Adrenal gland (tissue), 12 donors: ENCODE measurements around the gene RNASE4. TPM values are rescaled to one million over a fixed set of nuclear protein-coding genes. Genes with fewer than 3 reads are reported as not detected.
"Not testable (repeated sequence)": the region's sequence is repeated elsewhere in the genome, so short reads cannot be mapped to it uniquely, and the experiment has no call there.

Experiments used
- DNase-seq, 7 donors: peaks; one replicate each; pipeline ENCODE4 v3.0.0-alpha.2; 2019 to 2020
- H3K27ac ChIP-seq, 5 donors: fragments of 200-600 bp; sonication (generic) in 4 of 5; 1 replicate in 3 of 5; 2 replicates in 2 of 5; pipeline versions ENCODE4 v1.5.1 to v1.8.0; 2016 to 2020; ENCODE audit warnings: mild to moderate bottlenecking in 1 of 5
- H3K27me3 ChIP-seq: fragments of 200-600 bp; 2 replicates; pipeline ENCODE4 v1.8.0; 2021
- H3K36me3 ChIP-seq, 2 donors: fragments of 200-600 bp; replicated peaks in 1 of 2; 1 replicate in 1 of 2; 2 replicates in 1 of 2; pipeline versions ENCODE4 v1.5.1 to v1.8.0; 2018 to 2022
- H3K4me1 ChIP-seq, 2 donors: fragments of 200-600 bp; replicated peaks in 1 of 2; 1 replicate in 1 of 2; 2 replicates in 1 of 2; pipeline versions ENCODE4 v1.5.1 to v1.8.0; 2018 to 2021
- H3K4me3 ChIP-seq, 4 donors: fragments of 200-600 bp; sonication (generic) in 3 of 4; one replicate each; pipeline ENCODE4 v1.5.1; 2016 to 2018
- H3K9me3 ChIP-seq, 3 donors: fragments of 200-600 bp; sonication (generic) in 1 of 3; replicated peaks in 1 of 3; 1 replicate in 2 of 3; 2 replicates in 1 of 3; pipeline versions ENCODE4 v1.5.1 to v1.8.0; 2016 to 2021
- POLR2A ChIP-seq, 2 donors: fragments of 450-650 bp; IDR thresholded peaks; one replicate each; pipeline ENCODE4 v1.6.1; 2017; ENCODE audit warnings: antibody characterized with exemption in 2 of 2, mild to moderate bottlenecking in 2 of 2, moderate library complexity in 1 of 2
- WGBS, 4 donors: extraction: QIAGEN DNeasy Blood & Tissue Kit in 2 of 4; methylation state at CpG; one replicate each; pipeline versions ENCODE4 v1.1.5 to v1.1.7; 2013 to 2017; 5-methylcytosine and 5-hydroxymethylcytosine counted together
- intact Hi-C, 2 donors: fragments of 100-400 bp; cut with DNase I; formaldehyde crosslinking; loops; one replicate each; pipeline versions ENCODE4 v1.14.1 to v1.15.0; 2022 to 2023
- polyA plus RNA-seq, 3 donors: library from polyadenylated mRNA; stranded (reverse); fragments of 200-250 nt in 2 of 3; fragments of 350-450 nt in 1 of 3; fragmentation: Illumina TruSeq in 1 of 3; extraction: RNeasy Lipid Tissue Mini Kit (QIAGEN cat#74804) in 1 of 3; gene quantifications; one replicate each; pipeline ENCODE4 v1.2.3, GENCODE V29; 2013 to 2014
- total RNA-seq, 9 donors: library from RNA; depleted of rRNA in 4 of 9; stranded (reverse); fragments of >200 nt in 4 of 9; fragments of 120-200 nt in 1 of 9; fragmentation: NEBNext Ultra II Directional in 1 of 9; extraction: Animal tissue kit (Norgen Biotek cat#: 25700) in 1 of 9; gene quantifications; one replicate each; pipeline versions ENCODE4 v1.1.0 to v1.2.4, GENCODE V29; 2013 to 2023
- TF ChIP-seq, protein P1 (sequence below), 6 experiments: fragments of 450-650 bp in 4 of 6; fragments of 200-600 bp in 2 of 6; sonication (generic) in 1 of 6; IDR thresholded peaks; 1 replicate in 5 of 6; 2 replicates in 1 of 6; pipeline versions ENCODE4 v1.5.1 to v1.8.0; 2016 to 2021; ENCODE audit warnings: antibody characterized with exemption in 6 of 6, mild to moderate bottlenecking in 2 of 6, moderate library complexity in 1 of 6
- donor health status: healthy with polysubstance abuse.
- donor health status: Bipolar disorder and iron deficiency.
- donor health status: DM: yes; HTN: yes; CAD: no.
- donor health status: DM: no; HTN: no; CAD: no.
- donor health status: DM: no; HTN: no; CAD: no.
- donor health status: DM: yes; HTN: yes; CAD: no.

RNASE4 gene
- total and polyA plus RNA-seq, 12 donors: 1.2 to 24.9 (median 7.8) TPM

DNA sequence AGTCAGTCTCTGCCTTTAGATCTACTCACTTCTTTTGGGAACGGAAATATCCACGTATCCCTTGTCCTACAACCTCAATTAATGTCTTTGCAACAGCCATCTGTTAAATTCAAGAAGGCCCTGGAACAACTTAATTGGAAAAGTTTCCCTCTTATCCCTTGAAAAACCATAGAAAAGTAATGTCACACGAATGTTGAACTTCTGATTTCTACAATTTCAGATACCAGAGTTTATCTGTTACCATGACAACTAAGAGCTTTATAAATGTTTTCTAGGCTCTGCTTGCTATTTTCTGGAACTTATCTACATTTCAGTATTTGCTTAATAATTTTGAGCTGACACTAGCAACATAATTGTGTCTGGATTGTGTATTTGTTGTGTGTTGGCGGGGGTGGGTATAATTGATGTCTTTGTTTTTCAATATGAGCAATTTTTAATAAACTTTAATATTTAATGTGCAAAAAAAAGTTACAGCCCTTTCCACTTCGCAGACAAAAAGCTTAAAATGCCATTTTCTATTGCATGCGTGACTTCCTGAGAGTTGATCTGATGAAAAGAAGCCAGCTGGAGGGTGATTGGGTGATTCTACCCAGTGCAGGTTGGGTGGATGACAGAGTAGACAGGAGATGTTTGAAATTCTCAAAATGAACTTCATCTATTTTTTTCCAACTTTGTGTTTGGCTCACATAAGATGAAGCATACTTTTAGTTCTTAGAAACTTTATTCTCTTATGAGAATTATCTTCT lies 49.5 kb downstream of the RNASE4 start:
- no peaks in the 10 kb centered on the region for H3K36me3 ChIP-seq
- no peaks in the 10 kb centered on the region for H3K4me1 ChIP-seq
- H3K27me3 ChIP-seq: no peaks in the 10 kb centered on the region
- WGBS, 4 donors: 56 to 69% (median 65%) methylated on average over 6 of the region's 6 CpGs
- TF ChIP-seq, protein P1, sequence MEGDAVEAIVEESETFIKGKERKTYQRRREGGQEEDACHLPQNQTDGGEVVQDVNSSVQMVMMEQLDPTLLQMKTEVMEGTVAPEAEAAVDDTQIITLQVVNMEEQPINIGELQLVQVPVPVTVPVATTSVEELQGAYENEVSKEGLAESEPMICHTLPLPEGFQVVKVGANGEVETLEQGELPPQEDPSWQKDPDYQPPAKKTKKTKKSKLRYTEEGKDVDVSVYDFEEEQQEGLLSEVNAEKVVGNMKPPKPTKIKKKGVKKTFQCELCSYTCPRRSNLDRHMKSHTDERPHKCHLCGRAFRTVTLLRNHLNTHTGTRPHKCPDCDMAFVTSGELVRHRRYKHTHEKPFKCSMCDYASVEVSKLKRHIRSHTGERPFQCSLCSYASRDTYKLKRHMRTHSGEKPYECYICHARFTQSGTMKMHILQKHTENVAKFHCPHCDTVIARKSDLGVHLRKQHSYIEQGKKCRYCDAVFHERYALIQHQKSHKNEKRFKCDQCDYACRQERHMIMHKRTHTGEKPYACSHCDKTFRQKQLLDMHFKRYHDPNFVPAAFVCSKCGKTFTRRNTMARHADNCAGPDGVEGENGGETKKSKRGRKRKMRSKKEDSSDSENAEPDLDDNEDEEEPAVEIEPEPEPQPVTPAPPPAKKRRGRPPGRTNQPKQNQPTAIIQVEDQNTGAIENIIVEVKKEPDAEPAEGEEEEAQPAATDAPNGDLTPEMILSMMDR (IDR thresholded peaks at IDR 0.05): no peak
- TF ChIP-seq POLR2A (IDR thresholded peaks at IDR 0.05): no peak
- no peaks in the 10 kb centered on the region for H3K9me3 ChIP-seq
- H3K27ac ChIP-seq: no peak overlapping the region
- intact Hi-C loops: no loop called here
- no peak for DNase-seq
- no peak overlapping the region for H3K4me3 ChIP-seq

DNA sequence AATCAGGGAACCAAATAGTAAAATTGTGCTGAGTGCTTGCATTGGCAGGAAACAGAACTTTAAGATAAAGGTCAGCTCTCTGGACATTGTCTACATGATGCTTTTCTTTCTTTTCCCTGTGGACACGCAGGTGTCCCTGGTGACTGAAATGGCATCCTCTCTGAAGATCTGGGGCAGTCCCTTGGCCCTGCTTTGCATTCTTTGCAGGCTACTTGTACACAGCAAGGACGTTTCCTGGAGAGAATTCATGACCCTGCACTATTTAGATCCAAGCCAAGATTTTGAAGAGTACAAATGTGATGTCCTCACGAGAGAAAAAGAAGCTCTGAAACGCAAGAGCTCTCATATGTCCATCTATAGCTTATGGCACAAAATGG lies 50.1 kb downstream of the RNASE4 start:
- Histone ChIP-seq H3K27ac (no peak overlapping the region), H3K27me3 (no peaks in the 10 kb centered on the region), H3K36me3 (no peaks in the 10 kb centered on the region), H3K4me3 (no peak overlapping the region), H3K9me3 (no peaks in the 10 kb centered on the region), H3K4me1 (no peaks in the 10 kb centered on the region)
- TF ChIP-seq, protein P1 (IDR thresholded peaks at IDR 0.05): no peak
- no peak for TF ChIP-seq POLR2A (IDR thresholded peaks at IDR 0.05)
- DNase-seq: no peak
- intact Hi-C loops: no loop called here
- WGBS, 4 donors: 19 to 24% (median 22%) methylated on average over 4 of the region's 4 CpGs

DNA sequence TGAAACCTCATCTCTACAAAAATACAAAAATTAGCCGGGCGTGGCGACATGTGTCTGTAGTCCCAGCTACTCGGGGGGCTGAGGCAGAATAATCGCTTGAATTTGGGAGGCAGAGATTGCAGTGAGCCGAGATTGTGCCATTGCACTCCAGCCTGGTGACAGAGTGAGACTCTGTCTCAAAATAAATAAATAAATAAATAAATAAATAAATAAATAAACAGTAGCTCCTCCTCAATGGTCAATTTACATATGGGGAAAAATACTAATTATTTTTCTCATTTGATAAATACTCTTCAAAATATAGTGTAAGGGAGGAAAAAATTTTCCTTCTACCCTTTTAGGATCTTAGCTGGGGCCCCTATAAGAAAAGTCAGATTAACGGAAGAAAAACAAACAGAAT lies 53.9 kb downstream of the RNASE4 start:
- 81 to 93% (median 91%) methylated on average over 7 of the region's 7 CpGs for WGBS, 4 donors
- DNase-seq, H3K4me1 ChIP-seq, H3K9me3 ChIP-seq, H3K27me3 ChIP-seq, H3K4me3 ChIP-seq, H3K36me3 ChIP-seq, intact Hi-C loops, H3K27ac ChIP-seq: not testable (repeated sequence)

DNA sequence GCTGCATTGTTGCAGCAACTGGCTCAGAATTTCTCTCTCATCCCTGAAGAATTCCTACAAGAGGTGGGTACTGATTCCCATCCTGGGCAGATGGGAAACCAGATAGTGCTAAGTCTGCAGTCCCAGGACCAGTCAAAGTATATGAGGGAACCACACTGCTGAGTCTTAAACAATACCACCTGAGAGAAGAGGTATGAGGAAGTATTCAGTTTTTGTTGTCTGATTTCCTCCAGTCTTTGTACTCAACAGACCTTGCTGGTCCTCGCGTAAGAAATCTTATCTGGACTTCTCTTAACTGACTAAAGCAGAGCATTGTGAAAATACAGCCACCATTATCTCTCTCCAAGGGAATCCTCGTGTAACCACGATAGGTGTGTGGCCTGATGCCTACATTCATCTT lies 57.8 kb downstream of the RNASE4 start:
- H3K4me1 ChIP-seq: no peaks in the 10 kb centered on the region
- WGBS, 4 donors: 80 to 86% (median 84%) methylated on average over 4 of the region's 4 CpGs
- H3K9me3 ChIP-seq: no peaks in the 10 kb centered on the region
- H3K27me3 ChIP-seq: no peaks in the 10 kb centered on the region
- H3K36me3 ChIP-seq: no peaks in the 10 kb centered on the region
- no peak for DNase-seq
- no peak overlapping the region for H3K27ac ChIP-seq
- no peak overlapping the region for H3K4me3 ChIP-seq
- intact Hi-C loops: no loop called here
- TF ChIP-seq, protein P1 (IDR thresholded peaks at IDR 0.05): no peak
- no peak for TF ChIP-seq POLR2A (IDR thresholded peaks at IDR 0.05)

DNA sequence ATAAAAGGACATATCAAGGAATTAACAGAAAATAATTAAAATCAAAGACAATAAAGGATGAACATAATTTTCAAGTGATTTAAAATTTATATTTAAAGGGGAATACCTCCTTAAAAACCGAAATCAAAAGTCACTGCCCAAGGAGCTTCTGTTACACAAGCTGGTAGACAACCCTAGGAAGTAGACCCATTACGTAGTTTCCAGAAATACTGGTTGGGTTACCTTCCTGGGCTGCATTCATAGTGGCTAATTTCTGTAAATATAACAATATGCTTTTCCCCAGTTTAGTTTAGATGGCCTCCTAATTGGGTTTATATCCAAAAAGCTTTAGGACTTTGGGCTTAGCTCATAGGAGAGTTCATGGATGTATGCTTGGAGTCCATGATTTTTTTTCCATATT lies 59.2 kb downstream of the RNASE4 start:
- Histone ChIP-seq H3K27ac (no peak overlapping the region), H3K4me3 (no peak overlapping the region), H3K36me3 (no peaks in the 10 kb centered on the region), H3K4me1 (no peaks in the 10 kb centered on the region), H3K27me3 (no peaks in the 10 kb centered on the region), H3K9me3 (no peaks in the 10 kb centered on the region)
- DNase-seq: no peak
- WGBS, 4 donors: 70 to 84% (median 77%) methylated on average over 2 of the region's 2 CpGs
- intact Hi-C loops: no loop called here
- no peak for TF ChIP-seq POLR2A (IDR thresholded peaks at IDR 0.05)
- TF ChIP-seq, protein P1 (IDR thresholded peaks at IDR 0.05): no peak
